ENCODE data around the gene SCUBE2.

GRCh38 chr11:9104580-9104979 lies 13.2 kb upstream of the SCUBE2 start:
- TF ChIP-seq GATA2 (IDR thresholded peaks at IDR 0.05; ENCODE audit: low read depth, low read length) (no peak), GATA3 (IDR thresholded peaks at IDR 0.05; ENCODE audit: low read depth, low read length) (no peak)

All from SH-SY5Y (cell line).